Natural killer cell (primary cell): ENCODE results near the gene TENM4. TPM values are rescaled to one million over a fixed set of nuclear protein-coding genes. Genes with fewer than 3 reads are reported as not detected.

Experiments used
- ATAC-seq, 3 donors: fragments of 150-1000 bp in 2 of 3; fragments of 200-7000 bp in 1 of 3; cut with Tn5 transposase; 1 replicate in 1 of 3; 2 replicates in 2 of 3; pipeline ENCODE4 v1.10.0; 2021; ENCODE audit warnings: mild to moderate bottlenecking in 2 of 3, moderate library complexity in 2 of 3
- DNase-seq, 2 donors: peaks; one replicate each; pipeline versions ENCODE4 v3.0.0 to v3.0.0-alpha.2; 2013 to 2021; ENCODE audit warnings: mixed read lengths in 1 of 2
- H3K27ac ChIP-seq: one replicate; pipeline ENCODE4 v1.5.1; 2013; ENCODE audit warnings: mild to moderate bottlenecking, low read length
- H3K27me3 ChIP-seq: one replicate; pipeline ENCODE4 v1.6.1; 2013; ENCODE audit warnings: low read length; ENCODE audit not compliant: control insufficient read depth, insufficient read depth
- H3K36me3 ChIP-seq: one replicate; pipeline ENCODE4 v1.6.1; 2013; ENCODE audit warnings: low read length; ENCODE audit not compliant: control insufficient read depth, insufficient read depth
- H3K4me1 ChIP-seq: one replicate; pipeline ENCODE4 v1.6.1; 2013; ENCODE audit warnings: low read length; ENCODE audit not compliant: control insufficient read depth, insufficient read depth
- H3K4me3 ChIP-seq: one replicate; pipeline ENCODE4 v1.5.1; 2013; ENCODE audit warnings: low read length
- H3K9me3 ChIP-seq: one replicate; pipeline ENCODE4 v1.6.1; 2013; ENCODE audit warnings: low read length; ENCODE audit not compliant: control insufficient read depth, insufficient read depth
- H3K27ac Mint-ChIP-seq, 2 donors: one replicate each; pipeline ENCODE4 v1.8.0; 2022; ENCODE audit warnings: mild to moderate bottlenecking in 2 of 2, mixed read lengths in 2 of 2, moderate library complexity in 1 of 2
- H3K27me3 Mint-ChIP-seq, 2 donors: one replicate each; pipeline ENCODE4 v1.8.0; 2022; ENCODE audit warnings: low read depth in 2 of 2, mixed read lengths in 2 of 2
- H3K36me3 Mint-ChIP-seq: one replicate; pipeline ENCODE4 v1.8.0; 2022; ENCODE audit warnings: mixed read lengths
- H3K4me1 Mint-ChIP-seq, 2 donors: one replicate each; pipeline ENCODE4 v1.8.0; 2022; ENCODE audit warnings: mixed read lengths in 2 of 2
- H3K4me3 Mint-ChIP-seq: one replicate; pipeline ENCODE4 v1.8.0; 2022; ENCODE audit warnings: mild to moderate bottlenecking, moderate library complexity, mixed read lengths
- H3K9me3 Mint-ChIP-seq, 2 donors: one replicate each; pipeline ENCODE4 v1.8.0; 2022; ENCODE audit warnings: mixed read lengths in 2 of 2
- CTCF ChIP-seq: fragments of 200-600 bp; IDR thresholded peaks from one replicate; pipeline ENCODE4 v1.8.0; 2022; ENCODE audit warnings: antibody characterized with exemption
- WGBS: methylation state at CpG from one replicate; pipeline ENCODE4 v1.1.7; 2013; ENCODE audit warnings: missing lambda C conversion rate; ENCODE audit not compliant: insufficient coverage; 5-methylcytosine and 5-hydroxymethylcytosine counted together
- intact Hi-C: fragments of 100-400 bp; cut with micrococcal nuclease; formaldehyde crosslinking; loops from one replicate; pipeline ENCODE4 v1.14.2; 2022
- total RNA-seq, 4 donors: library from RNA; stranded (reverse); fragments of 120-200 nt in 1 of 4; gene quantifications; one replicate each; pipeline versions ENCODE4 v1.2.3 to v1.2.4, GENCODE V29; 2013 to 2022

Gene TENM4
- total RNA-seq, 3 donors from 2014 or later (not counting 1 experiment from before 2014, with no cell fraction given) = 0.63 to 0.75 TPM; not detected in 1

- Histone ChIP-seq H3K36me3 (no peaks in the 10 kb centered on the region), H3K9me3 (no peaks in the 10 kb centered on the region), H3K27me3 (no peaks in the 10 kb centered on the region), H3K27ac (no peak overlapping the region), H3K4me1 (no peaks in the 10 kb centered on the region), H3K4me3 (no peak overlapping the region)
- no peaks in the 10 kb centered on the region for H3K4me1 Mint-ChIP-seq
- intact Hi-C loops = no loop called here
- peaks cover 9 to 16% of the 10 kb centered on the region in 2 donors for H3K27me3 Mint-ChIP-seq
- 97% methylated on average over 2 of the region's 2 CpGs for whole genome bisulfite sequencing
- no peak overlapping the region for H3K4me3 Mint-ChIP-seq
- DNase-seq (no peak), ATAC-seq (no peak)
- H3K27ac Mint-ChIP-seq = no peak overlapping the region
- H3K36me3 Mint-ChIP-seq = no peaks in the 10 kb centered on the region
- TF ChIP-seq CTCF = no peak
- no peaks in the 10 kb centered on the region for H3K9me3 Mint-ChIP-seq
Observed at GRCh38 chr11:78782725-78783124, 658.1 kb downstream of the TENM4 start.

- Mint-ChIP-seq H3K27ac (no peak overlapping the region), H3K4me3 (no peak overlapping the region), H3K36me3 (no peaks in the 10 kb centered on the region), H3K9me3 (no peaks in the 10 kb centered on the region), H3K4me1 (no peaks in the 10 kb centered on the region), H3K27me3 (peaks cover 9 to 16% of the 10 kb centered on the region in 2 donors)
- TF ChIP-seq CTCF = no peak
- ATAC-seq (no peak), DNase-seq (no peak)
- Histone ChIP-seq H3K4me3 (no peak overlapping the region), H3K27ac (no peak overlapping the region), H3K4me1 (no peaks in the 10 kb centered on the region), H3K27me3 (no peaks in the 10 kb centered on the region), H3K9me3 (no peaks in the 10 kb centered on the region), H3K36me3 (no peaks in the 10 kb centered on the region)
- intact Hi-C loops = no loop called here
- 87% methylated on average over 3 of the region's 3 CpGs for WGBS
Observed at GRCh38 chr11:78780889-78781288, 659.9 kb downstream of the TENM4 start.

GRCh38 chr11:78773492-78773891, 667.3 kb downstream of the TENM4 start:
- DNase-seq (no peak), ATAC-seq (no peak)
- intact Hi-C loops = no loop called here
- no peak overlapping the region for H3K27ac Mint-ChIP-seq
- H3K27me3 ChIP-seq = no peaks in the 10 kb centered on the region
- H3K9me3 ChIP-seq = no peaks in the 10 kb centered on the region
- no peak for TF ChIP-seq CTCF
- H3K36me3 Mint-ChIP-seq = no peaks in the 10 kb centered on the region
- H3K4me1 Mint-ChIP-seq = no peaks in the 10 kb centered on the region
- no peaks in the 10 kb centered on the region for H3K4me1 ChIP-seq
- no peaks in the 10 kb centered on the region for H3K9me3 Mint-ChIP-seq
- H3K27ac ChIP-seq = no peak overlapping the region
- peaks cover 0 to under 1% of the 10 kb centered on the region in 2 donors for H3K27me3 Mint-ChIP-seq
- 90% methylated on average over 2 of the region's 2 CpGs for WGBS
- H3K4me3 ChIP-seq = no peak overlapping the region
- H3K4me3 Mint-ChIP-seq = no peak overlapping the region
- no peaks in the 10 kb centered on the region for H3K36me3 ChIP-seq

- H3K36me3 ChIP-seq = no peaks in the 10 kb centered on the region
- ATAC-seq = no peak
- Mint-ChIP-seq H3K27ac (no peak overlapping the region), H3K4me1 (no peaks in the 10 kb centered on the region), H3K36me3 (no peaks in the 10 kb centered on the region), H3K4me3 (no peak overlapping the region), H3K27me3 (no peaks in the 10 kb centered on the region), H3K9me3 (no peaks in the 10 kb centered on the region)
- no peaks in the 10 kb centered on the region for H3K27me3 ChIP-seq
- no peak overlapping the region for H3K4me3 ChIP-seq
- no peak for TF ChIP-seq CTCF
- intact Hi-C loops = no loop called here
- no peaks in the 10 kb centered on the region for H3K4me1 ChIP-seq
- no peaks in the 10 kb centered on the region for H3K9me3 ChIP-seq
- WGBS = 79% methylated on average over 5 of the region's 5 CpGs
- H3K27ac ChIP-seq = no peak overlapping the region
- no peak for DNase-seq
Observed at GRCh38 chr11:78773077-78773476, 667.8 kb downstream of the TENM4 start.
